GM23338 (cell line): ENCODE measurements around the gene PGS1. TPM values are rescaled to one million over a fixed set of nuclear protein-coding genes. Genes with fewer than 3 reads are reported as not detected.

ENCODE experiments used
- ATAC-seq: fragments of 200-7000 bp; cut with Tn5 transposase; 3 replicates; pipeline ENCODE4 v1.9.1; 2020
- DNase-seq: peaks from one replicate; pipeline ENCODE4 v3.0.0-alpha.2; 2015; ENCODE audit warnings: low spot score
- H2AFZ ChIP-seq: fragments of 200-600 bp; sonication (generic); 2 replicates; pipeline ENCODE4 v1.8.0; 2016; ENCODE audit warnings: antibody characterized with exemption, mild to moderate bottlenecking, moderate library complexity
- H3F3A ChIP-seq: fragments of 200-600 bp; sonication (generic); replicated peaks from 2 replicates; pipeline ENCODE4 v1.8.0; 2017; ENCODE audit warnings: antibody characterized with exemption, mixed run types, low read depth
- H3K27ac ChIP-seq: fragments of 200-600 bp; sonication (generic); 2 replicates; pipeline ENCODE4 v1.6.1; 2016; ENCODE audit warnings: low read depth
- H3K27me3 ChIP-seq: fragments of 200-600 bp; sonication (generic); 2 replicates; pipeline ENCODE4 v1.8.0; 2016; ENCODE audit warnings: mild to moderate bottlenecking, mixed run types, moderate library complexity; ENCODE audit not compliant: insufficient read depth
- H3K36me3 ChIP-seq: fragments of 200-600 bp; sonication (generic); 2 replicates; pipeline ENCODE4 v1.8.0; 2016; ENCODE audit warnings: mild to moderate bottlenecking; ENCODE audit not compliant: insufficient read depth
- H3K4me1 ChIP-seq: fragments of 200-600 bp; sonication (generic); 2 replicates; pipeline ENCODE4 v1.8.0; 2016; ENCODE audit warnings: mild to moderate bottlenecking, moderate library complexity; ENCODE audit not compliant: insufficient read depth
- H3K4me2 ChIP-seq: fragments of 200-600 bp; sonication (generic); 2 replicates; pipeline ENCODE4 v1.7.1; 2017; ENCODE audit warnings: mixed run types
- H3K4me3 ChIP-seq: fragments of 200-600 bp; sonication (generic); 2 replicates; pipeline ENCODE4 v1.6.1; 2016; ENCODE audit warnings: mixed run types
- H3K79me2 ChIP-seq: fragments of 200-600 bp; sonication (generic); replicated peaks from 2 replicates; pipeline ENCODE4 v1.8.0; 2017; ENCODE audit warnings: mild to moderate bottlenecking; ENCODE audit not compliant: insufficient read depth
- H3K9me2 ChIP-seq: fragments of 200-600 bp; sonication (generic); 2 replicates; pipeline ENCODE4 v1.8.0; 2017; ENCODE audit not compliant: insufficient read depth
- H4K20me1 ChIP-seq: fragments of 200-600 bp; sonication (generic); replicated peaks from 2 replicates; pipeline ENCODE4 v1.8.0; 2017; ENCODE audit warnings: mild to moderate bottlenecking; ENCODE audit not compliant: insufficient read depth
- H3K27ac Mint-ChIP-seq: 2 replicates; pipeline ENCODE4 v1.8.0; 2020; ENCODE audit warnings: inconsistent platforms, mild to moderate bottlenecking, moderate library complexity, mixed read lengths
- H3K27me3 Mint-ChIP-seq: 3 replicates; pipeline ENCODE4 v1.8.0; 2022; ENCODE audit warnings: low read depth, mild to moderate bottlenecking, moderate library complexity, mixed read lengths, inconsistent platforms; ENCODE audit not compliant: insufficient read depth, poor library complexity
- H3K36me3 Mint-ChIP-seq: 3 replicates; pipeline ENCODE4 v1.8.0; 2021; ENCODE audit warnings: low read depth, mild to moderate bottlenecking, inconsistent platforms, moderate library complexity, mixed read lengths
- H3K4me1 Mint-ChIP-seq: 3 replicates; pipeline ENCODE4 v1.8.0; 2020; ENCODE audit warnings: mild to moderate bottlenecking, inconsistent platforms, mixed read lengths
- H3K4me3 Mint-ChIP-seq: 3 replicates; pipeline ENCODE4 v1.8.0; 2021; ENCODE audit warnings: moderate library complexity, mild to moderate bottlenecking, inconsistent platforms, mixed read lengths
- H3K9me3 Mint-ChIP-seq: 3 replicates; pipeline ENCODE4 v1.8.0; 2020; ENCODE audit warnings: moderate library complexity, mild to moderate bottlenecking, inconsistent platforms, mixed read lengths
- CTCF ChIP-seq, 2 experiments: fragments of 200-600 bp in 1 of 2; sonication (generic) in 1 of 2; conservative IDR thresholded peaks; 2 replicates each; pipeline versions ENCODE4 v1.5.1 to v1.6.1; 2016 to 2017; ENCODE audit warnings: antibody characterized with exemption in 2 of 2, low read depth in 2 of 2, mild to moderate bottlenecking in 2 of 2, moderate library complexity in 1 of 2
- EZH2 ChIP-seq: fragments of 200-600 bp; sonication (generic); IDR thresholded peaks from one replicate; pipeline ENCODE4 v1.8.0; 2017; ENCODE audit warnings: antibody characterized with exemption, mild to moderate bottlenecking, low read depth; ENCODE audit not compliant: unreplicated experiment
- EZH2phosphoT487 ChIP-seq: fragments of 200-600 bp; sonication (generic); IDR thresholded peaks from one replicate; pipeline ENCODE4 v1.8.1; 2018; ENCODE audit warnings: antibody characterized with exemption; ENCODE audit not compliant: unreplicated experiment
- POLR2AphosphoS5 ChIP-seq: IDR thresholded peaks from 2 replicates; pipeline ENCODE4 v1.6.1; 2016; ENCODE audit warnings: antibody characterized with exemption, low read depth
- STAT1 ChIP-seq: IDR thresholded peaks from one replicate; pipeline ENCODE4 v1.6.1; 2016; ENCODE audit warnings: antibody characterized with exemption; ENCODE audit not compliant: unreplicated experiment
- polyA plus RNA-seq: library from polyadenylated mRNA; unstranded; fragments of >200 nt; fragmentation: Nextera tagmentation; extraction: Ambion mirVana; gene quantifications from 2 replicates; pipeline ENCODE4 v1.2.1, GENCODE V29; 2016
- total RNA-seq: library from RNA; depleted of rRNA; stranded (reverse); fragments of >200 nt; shearing (Covaris generic); gene quantifications from 2 replicates; pipeline ENCODE4 v1.2.3, GENCODE V29; 2014
- TF ChIP-seq, protein P1 (sequence below): IDR thresholded peaks from one replicate; pipeline ENCODE4 v1.6.1; 2018; ENCODE audit warnings: antibody characterized with exemption; ENCODE audit not compliant: unreplicated experiment

The PGS1 gene
- total and polyA plus RNA-seq, 2 experiments from 2014 or later: 43.9 to 67.1 TPM

DNA sequence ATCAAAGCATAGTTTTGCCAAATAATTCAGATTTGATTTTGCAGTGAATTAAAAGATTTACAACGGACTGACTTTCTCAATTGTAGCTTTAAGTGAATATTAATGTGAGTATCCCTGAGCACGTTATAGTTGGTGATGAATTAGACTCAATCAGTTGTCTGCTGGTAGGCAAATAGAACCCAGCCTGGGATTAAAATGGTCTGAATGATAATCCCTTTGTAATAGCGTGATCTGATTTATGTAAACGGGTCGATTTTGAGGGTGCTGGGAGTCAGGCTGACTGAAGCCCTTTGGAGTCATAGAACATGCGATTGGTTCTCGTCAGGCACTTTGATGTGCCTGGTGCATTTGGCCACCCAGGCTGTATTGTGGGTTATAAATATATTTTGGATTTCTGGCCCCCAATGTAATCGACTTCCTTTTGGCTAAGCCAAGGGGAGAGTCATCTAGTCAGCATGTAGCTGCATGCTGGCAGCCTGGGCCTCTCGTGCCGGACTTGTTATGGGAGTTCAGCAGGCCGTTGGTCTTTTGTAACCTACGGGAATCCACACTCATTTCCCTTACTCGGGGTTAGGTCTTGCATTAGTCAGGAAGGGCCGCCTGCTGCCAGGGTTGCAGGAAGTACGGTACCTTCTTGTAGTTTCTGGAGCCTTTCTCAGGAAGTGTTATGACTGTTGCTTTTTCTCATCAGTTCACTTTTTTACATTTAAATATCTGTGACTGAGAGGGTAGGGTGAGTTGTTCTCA lies 5.4 kb downstream of the PGS1 start:
- peaks cover 6% of the 10 kb centered on the region for H3K27me3 Mint-ChIP-seq
- Histone ChIP-seq H3K79me2 (peaks cover 100% of the 10 kb centered on the region), H3K4me3 (no peak overlapping the region), H4K20me1 (peaks cover 92% of the 10 kb centered on the region), H3K4me1 (peaks cover 77% of the 10 kb centered on the region), H3K9me2 (no peaks in the 10 kb centered on the region), H3K27me3 (no peaks in the 10 kb centered on the region), H3F3A (peaks cover 18% of the 10 kb centered on the region; the same call in 1 of the 2 replicates), H3K27ac (peak overlapping the region; percentile 66), H3K36me3 (no peaks in the 10 kb centered on the region; the same call in 1 of the 2 replicates), H3K4me2 (peak overlapping the region; percentile 54), H2AFZ (no peak overlapping the region)
- no peaks in the 10 kb centered on the region; the same call in 2 of the 3 replicates for H3K9me3 Mint-ChIP-seq
- no peak for DNase-seq
- H3K4me3 Mint-ChIP-seq: no peak overlapping the region; the same call in 2 of the 3 replicates
- peaks cover 15% of the 10 kb centered on the region for H3K36me3 Mint-ChIP-seq
- TF ChIP-seq CTCF (conservative IDR thresholded peaks at IDR 0.05; ENCODE audit: low read depth in 2 of 2): no peak
- TF ChIP-seq EZH2: no peak
- no peak for TF ChIP-seq POLR2AphosphoS5
- no peak for TF ChIP-seq EZH2phosphoT487
- TF ChIP-seq STAT1: no peak
- TF ChIP-seq, protein P1, sequence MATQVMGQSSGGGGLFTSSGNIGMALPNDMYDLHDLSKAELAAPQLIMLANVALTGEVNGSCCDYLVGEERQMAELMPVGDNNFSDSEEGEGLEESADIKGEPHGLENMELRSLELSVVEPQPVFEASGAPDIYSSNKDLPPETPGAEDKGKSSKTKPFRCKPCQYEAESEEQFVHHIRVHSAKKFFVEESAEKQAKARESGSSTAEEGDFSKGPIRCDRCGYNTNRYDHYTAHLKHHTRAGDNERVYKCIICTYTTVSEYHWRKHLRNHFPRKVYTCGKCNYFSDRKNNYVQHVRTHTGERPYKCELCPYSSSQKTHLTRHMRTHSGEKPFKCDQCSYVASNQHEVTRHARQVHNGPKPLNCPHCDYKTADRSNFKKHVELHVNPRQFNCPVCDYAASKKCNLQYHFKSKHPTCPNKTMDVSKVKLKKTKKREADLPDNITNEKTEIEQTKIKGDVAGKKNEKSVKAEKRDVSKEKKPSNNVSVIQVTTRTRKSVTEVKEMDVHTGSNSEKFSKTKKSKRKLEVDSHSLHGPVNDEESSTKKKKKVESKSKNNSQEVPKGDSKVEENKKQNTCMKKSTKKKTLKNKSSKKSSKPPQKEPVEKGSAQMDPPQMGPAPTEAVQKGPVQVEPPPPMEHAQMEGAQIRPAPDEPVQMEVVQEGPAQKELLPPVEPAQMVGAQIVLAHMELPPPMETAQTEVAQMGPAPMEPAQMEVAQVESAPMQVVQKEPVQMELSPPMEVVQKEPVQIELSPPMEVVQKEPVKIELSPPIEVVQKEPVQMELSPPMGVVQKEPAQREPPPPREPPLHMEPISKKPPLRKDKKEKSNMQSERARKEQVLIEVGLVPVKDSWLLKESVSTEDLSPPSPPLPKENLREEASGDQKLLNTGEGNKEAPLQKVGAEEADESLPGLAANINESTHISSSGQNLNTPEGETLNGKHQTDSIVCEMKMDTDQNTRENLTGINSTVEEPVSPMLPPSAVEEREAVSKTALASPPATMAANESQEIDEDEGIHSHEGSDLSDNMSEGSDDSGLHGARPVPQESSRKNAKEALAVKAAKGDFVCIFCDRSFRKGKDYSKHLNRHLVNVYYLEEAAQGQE: no peak
- ATAC-seq: no peak
- H3K4me1 Mint-ChIP-seq: peaks cover 75% of the 10 kb centered on the region
- peak overlapping the region; percentile 47; the same call in 1 of the 2 replicates for H3K27ac Mint-ChIP-seq

DNA sequence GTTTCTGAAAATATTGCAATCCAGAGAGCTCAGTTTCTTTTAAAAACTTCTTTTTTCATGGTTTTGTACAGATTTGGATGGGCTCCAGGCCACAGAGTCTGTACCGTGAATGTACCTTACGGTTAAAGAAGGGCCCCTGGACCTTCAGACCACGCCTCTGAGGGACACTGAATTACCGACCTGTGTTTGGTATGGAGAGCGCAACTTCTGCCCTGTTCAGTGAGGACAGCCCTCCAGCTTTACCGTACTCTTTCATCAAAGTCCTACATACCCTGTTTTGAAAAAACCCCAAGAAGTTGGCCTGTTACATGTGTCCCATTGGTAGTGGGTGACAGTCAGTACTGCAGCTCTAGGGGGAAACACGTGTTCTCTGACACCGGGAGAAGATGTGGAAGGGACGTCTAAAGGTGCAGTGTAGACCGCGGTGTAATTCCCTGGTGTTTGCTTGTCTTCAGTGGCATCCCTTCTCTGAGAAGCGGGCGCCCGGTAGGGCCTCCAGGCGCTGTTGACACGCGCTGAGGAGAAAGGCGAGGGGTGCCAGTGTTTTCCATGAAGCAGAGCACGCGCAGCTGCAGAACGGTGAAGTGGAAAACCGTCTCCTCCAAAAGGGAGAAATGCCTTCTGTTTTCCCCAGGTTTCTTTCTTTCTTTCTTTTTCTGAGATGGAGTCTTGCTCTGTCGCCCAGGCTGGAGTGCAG lies 6.2 kb downstream of the PGS1 start:
- Histone ChIP-seq H3K9me2 (no peaks in the 10 kb centered on the region), H3K27me3 (no peaks in the 10 kb centered on the region), H3K4me2 (peak overlapping the region; percentile 54), H4K20me1 (peaks cover 86% of the 10 kb centered on the region), H3K4me3 (no peak overlapping the region), H3K79me2 (peaks cover 100% of the 10 kb centered on the region), H3K4me1 (peaks cover 73% of the 10 kb centered on the region), H3K27ac (peak overlapping the region; percentile 66), H2AFZ (no peak overlapping the region), H3F3A (peaks cover 18% of the 10 kb centered on the region; the same call in 1 of the 2 replicates), H3K36me3 (no peaks in the 10 kb centered on the region; the same call in 1 of the 2 replicates)
- Mint-ChIP-seq H3K27me3 (peaks cover 2% of the 10 kb centered on the region), H3K4me1 (peaks cover 71% of the 10 kb centered on the region), H3K36me3 (peaks cover 11% of the 10 kb centered on the region), H3K4me3 (no peak overlapping the region; the same call in 2 of the 3 replicates), H3K9me3 (no peaks in the 10 kb centered on the region; the same call in 2 of the 3 replicates), H3K27ac (no peak overlapping the region)
- DNase-seq: no peak
- no peak for ATAC-seq
- TF ChIP-seq, protein P1: no peak
- TF ChIP-seq STAT1: no peak
